PFSK-1 (cell line): ENCODE measurements around the gene MBNL2.

Experiments used
- FOXP2 ChIP-seq: optimal IDR thresholded peaks from 2 replicates; pipeline ENCODE3; 2011; ENCODE audit warnings: borderline replicate concordance, control low read depth, inconsistent platforms; ENCODE audit not compliant: insufficient read depth; ENCODE audit errors: extremely low read length, extremely low read depth
- POLR2AphosphoS5 ChIP-seq: IDR thresholded peaks from 2 replicates; pipeline ENCODE4 v1.6.1; 2012; ENCODE audit warnings: low read depth, mild to moderate bottlenecking, control low read depth, low read length, moderate library complexity
- SIN3A ChIP-seq: IDR thresholded peaks from 2 replicates; pipeline ENCODE4 v1.6.1; 2012; ENCODE audit warnings: mild to moderate bottlenecking, low read length, moderate library complexity, borderline replicate concordance; ENCODE audit not compliant: insufficient read depth
- TAF1 ChIP-seq: IDR thresholded peaks from 2 replicates; pipeline ENCODE4 v1.6.1; 2012; ENCODE audit warnings: low read length, control low read depth, borderline replicate concordance; ENCODE audit not compliant: insufficient read depth
- TF ChIP-seq, protein P1 (sequence below), 2 experiments: IDR thresholded peaks; 2 replicates each; pipeline versions ENCODE4 v1.6.1 to v1.8.0; 2011 to 2012; ENCODE audit warnings: low read depth in 2 of 2, low read length in 2 of 2, control low read depth in 1 of 2, inconsistent platforms in 1 of 2, mild to moderate bottlenecking in 1 of 2, moderate library complexity in 1 of 2; ENCODE audit not compliant: insufficient read depth in 1 of 2

DNA sequence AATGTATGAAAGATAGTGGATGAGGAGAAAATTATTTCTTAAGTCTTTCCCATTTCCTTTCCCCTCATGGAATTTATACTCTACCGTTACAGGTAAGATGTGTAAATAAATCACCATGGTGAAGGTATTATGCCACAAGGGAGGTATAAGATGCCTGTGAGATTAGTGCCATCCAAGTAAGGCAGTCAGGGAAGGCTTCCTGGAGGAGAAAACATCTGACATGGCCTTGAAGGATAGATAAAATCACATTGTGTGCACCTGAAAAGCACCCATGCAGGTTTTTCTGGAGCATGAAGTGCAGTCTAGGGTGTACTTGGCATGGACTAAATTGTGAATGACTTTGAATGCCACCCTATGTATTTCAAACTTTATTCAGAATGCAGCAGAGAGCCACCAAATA lies 15.3 kb downstream of the MBNL2 start:
- no peak for TF ChIP-seq POLR2AphosphoS5
- TF ChIP-seq SIN3A, result no peak
- TF ChIP-seq, protein P1, sequence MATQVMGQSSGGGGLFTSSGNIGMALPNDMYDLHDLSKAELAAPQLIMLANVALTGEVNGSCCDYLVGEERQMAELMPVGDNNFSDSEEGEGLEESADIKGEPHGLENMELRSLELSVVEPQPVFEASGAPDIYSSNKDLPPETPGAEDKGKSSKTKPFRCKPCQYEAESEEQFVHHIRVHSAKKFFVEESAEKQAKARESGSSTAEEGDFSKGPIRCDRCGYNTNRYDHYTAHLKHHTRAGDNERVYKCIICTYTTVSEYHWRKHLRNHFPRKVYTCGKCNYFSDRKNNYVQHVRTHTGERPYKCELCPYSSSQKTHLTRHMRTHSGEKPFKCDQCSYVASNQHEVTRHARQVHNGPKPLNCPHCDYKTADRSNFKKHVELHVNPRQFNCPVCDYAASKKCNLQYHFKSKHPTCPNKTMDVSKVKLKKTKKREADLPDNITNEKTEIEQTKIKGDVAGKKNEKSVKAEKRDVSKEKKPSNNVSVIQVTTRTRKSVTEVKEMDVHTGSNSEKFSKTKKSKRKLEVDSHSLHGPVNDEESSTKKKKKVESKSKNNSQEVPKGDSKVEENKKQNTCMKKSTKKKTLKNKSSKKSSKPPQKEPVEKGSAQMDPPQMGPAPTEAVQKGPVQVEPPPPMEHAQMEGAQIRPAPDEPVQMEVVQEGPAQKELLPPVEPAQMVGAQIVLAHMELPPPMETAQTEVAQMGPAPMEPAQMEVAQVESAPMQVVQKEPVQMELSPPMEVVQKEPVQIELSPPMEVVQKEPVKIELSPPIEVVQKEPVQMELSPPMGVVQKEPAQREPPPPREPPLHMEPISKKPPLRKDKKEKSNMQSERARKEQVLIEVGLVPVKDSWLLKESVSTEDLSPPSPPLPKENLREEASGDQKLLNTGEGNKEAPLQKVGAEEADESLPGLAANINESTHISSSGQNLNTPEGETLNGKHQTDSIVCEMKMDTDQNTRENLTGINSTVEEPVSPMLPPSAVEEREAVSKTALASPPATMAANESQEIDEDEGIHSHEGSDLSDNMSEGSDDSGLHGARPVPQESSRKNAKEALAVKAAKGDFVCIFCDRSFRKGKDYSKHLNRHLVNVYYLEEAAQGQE (IDR thresholded peaks at IDR 0.05; ENCODE audit: insufficient read depth in 1 of 2, low read depth in 2 of 2, low read length in 2 of 2), result no peak
- TF ChIP-seq TAF1, result no peak
- TF ChIP-seq FOXP2, result no peak
